Colonic mucosa (tissue), 4 donors: ENCODE results near the gene GPR37L1. TPM values are rescaled to one million over a fixed set of nuclear protein-coding genes. Genes with fewer than 3 reads are reported as not detected.
"Not testable (repeated sequence)": the region's sequence is repeated elsewhere in the genome, so short reads cannot be mapped to it uniquely, and the experiment has no call there.

Source experiments
- DNase-seq: peaks from one replicate; pipeline ENCODE4 v3.0.0-alpha.2; 2020
- H3K27ac ChIP-seq: fragments of 200-600 bp; one replicate; pipeline ENCODE4 v1.8.0; 2021
- H3K27me3 ChIP-seq: fragments of 200-600 bp; one replicate; pipeline ENCODE4 v1.8.0; 2021
- H3K36me3 ChIP-seq: fragments of 200-600 bp; one replicate; pipeline ENCODE4 v1.8.0; 2021
- H3K4me1 ChIP-seq: fragments of 200-600 bp; one replicate; pipeline ENCODE4 v1.8.0; 2021; ENCODE audit warnings: mild to moderate bottlenecking
- H3K4me3 ChIP-seq: fragments of 200-600 bp; one replicate; pipeline ENCODE4 v1.8.0; 2021
- H3K9ac ChIP-seq, 2 donors: one replicate each; pipeline ENCODE4 v1.7.0; 2013; ENCODE audit warnings: control low read depth in 2 of 2, low read depth in 2 of 2, low read length in 2 of 2
- H3K9me3 ChIP-seq: fragments of 200-600 bp; one replicate; pipeline ENCODE4 v1.8.0; 2021
- intact Hi-C: fragments of 100-400 bp; cut with DNase I; formaldehyde crosslinking; loops from one replicate; pipeline ENCODE4 v1.14.1; 2022
- total RNA-seq, 2 donors: library from RNA; stranded (reverse); fragmentation: NEBNext Ultra II Directional in 1 of 2; extraction: Animal tissue kit (Norgen Biotek cat#: 25700) in 1 of 2; gene quantifications; one replicate each; pipeline ENCODE4 v1.2.1, GENCODE V29; 2021
- TF ChIP-seq, protein P1 (sequence below): fragments of 200-600 bp; IDR thresholded peaks from one replicate; pipeline ENCODE4 v1.8.0; 2022; ENCODE audit warnings: antibody characterized with exemption, mild to moderate bottlenecking
- donor health status: healthy.
- donor health status: DM: no; HTN: no; CAD: no.
- donor health status: DM: no; HTN: no; CAD: no.

Gene GPR37L1
- total RNA-seq, 2 donors from 2014 or later: 1.6 to 3.1 TPM

DNA sequence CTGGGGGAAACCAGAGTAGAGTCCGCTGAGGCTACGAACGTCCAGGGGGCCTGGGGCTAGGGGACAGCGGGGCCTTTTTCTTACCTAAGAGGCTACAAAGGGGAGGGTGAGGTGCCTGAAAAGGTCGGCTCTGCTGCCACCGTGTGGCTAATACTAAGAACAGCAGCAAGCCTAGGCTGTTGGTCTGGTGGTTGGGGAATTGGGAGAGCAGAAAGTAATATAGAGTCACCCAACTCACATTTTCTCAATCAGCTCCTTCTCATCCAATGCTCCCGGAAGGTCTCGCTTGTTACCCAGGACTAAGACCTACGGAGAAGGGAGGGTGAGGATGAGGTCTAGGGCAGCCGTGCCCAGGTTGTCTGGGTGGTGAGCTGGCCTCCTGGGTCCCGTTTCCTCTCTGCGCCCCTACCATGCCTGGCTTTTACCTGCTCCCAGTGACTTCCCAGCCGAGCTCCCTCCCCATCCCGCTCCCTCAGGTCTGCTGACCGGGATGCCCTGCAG, 12.6 kb downstream of the GPR37L1 start:
- intact Hi-C loops: loop anchor here (5.0 kb wide), 1 partner anchor 238 kb away; no protein-coding TSS in a partner anchor
- Histone ChIP-seq H3K36me3 (peaks cover 8% of the 10 kb centered on the region), H3K4me1 (no peaks in the 10 kb centered on the region), H3K27me3 (no peaks in the 10 kb centered on the region), H3K9ac (no peak overlapping the region), H3K27ac (no peak overlapping the region), H3K4me3 (no peak overlapping the region), H3K9me3 (no peaks in the 10 kb centered on the region)
- TF ChIP-seq, protein P1, sequence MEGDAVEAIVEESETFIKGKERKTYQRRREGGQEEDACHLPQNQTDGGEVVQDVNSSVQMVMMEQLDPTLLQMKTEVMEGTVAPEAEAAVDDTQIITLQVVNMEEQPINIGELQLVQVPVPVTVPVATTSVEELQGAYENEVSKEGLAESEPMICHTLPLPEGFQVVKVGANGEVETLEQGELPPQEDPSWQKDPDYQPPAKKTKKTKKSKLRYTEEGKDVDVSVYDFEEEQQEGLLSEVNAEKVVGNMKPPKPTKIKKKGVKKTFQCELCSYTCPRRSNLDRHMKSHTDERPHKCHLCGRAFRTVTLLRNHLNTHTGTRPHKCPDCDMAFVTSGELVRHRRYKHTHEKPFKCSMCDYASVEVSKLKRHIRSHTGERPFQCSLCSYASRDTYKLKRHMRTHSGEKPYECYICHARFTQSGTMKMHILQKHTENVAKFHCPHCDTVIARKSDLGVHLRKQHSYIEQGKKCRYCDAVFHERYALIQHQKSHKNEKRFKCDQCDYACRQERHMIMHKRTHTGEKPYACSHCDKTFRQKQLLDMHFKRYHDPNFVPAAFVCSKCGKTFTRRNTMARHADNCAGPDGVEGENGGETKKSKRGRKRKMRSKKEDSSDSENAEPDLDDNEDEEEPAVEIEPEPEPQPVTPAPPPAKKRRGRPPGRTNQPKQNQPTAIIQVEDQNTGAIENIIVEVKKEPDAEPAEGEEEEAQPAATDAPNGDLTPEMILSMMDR: peak; percentile 86
- peak; percentile 61 for DNase-seq

DNA sequence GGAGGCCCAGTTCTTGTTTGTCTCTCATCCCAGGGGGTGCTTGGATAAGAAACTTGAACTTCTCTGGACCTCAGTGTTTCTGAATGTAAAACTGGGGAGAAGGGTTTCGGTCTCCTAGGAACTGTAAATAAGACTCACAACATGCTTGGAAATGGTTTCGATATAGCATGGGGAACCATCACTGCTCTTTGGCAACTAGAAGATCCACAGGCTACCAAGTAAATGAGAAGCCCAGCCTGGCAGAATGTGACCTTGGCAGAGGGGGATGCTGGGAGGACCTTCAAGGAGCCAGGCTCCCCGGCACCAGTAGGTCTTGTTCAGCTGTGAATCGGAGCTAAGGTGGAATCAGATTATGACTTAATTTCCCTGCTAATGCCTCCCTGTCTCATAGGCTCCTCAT, 18.1 kb downstream of the GPR37L1 start:
- DNase-seq: no peak
- Histone ChIP-seq H3K4me1 (no peaks in the 10 kb centered on the region), H3K9ac (no peak overlapping the region), H3K27me3 (no peaks in the 10 kb centered on the region), H3K9me3 (no peaks in the 10 kb centered on the region), H3K4me3 (no peak overlapping the region), H3K27ac (no peak overlapping the region), H3K36me3 (no peaks in the 10 kb centered on the region)
- TF ChIP-seq, protein P1: no peak
- intact Hi-C loops: loop anchor here (5.0 kb wide), 1 partner anchor 264 kb away; no protein-coding TSS in a partner anchor

DNA sequence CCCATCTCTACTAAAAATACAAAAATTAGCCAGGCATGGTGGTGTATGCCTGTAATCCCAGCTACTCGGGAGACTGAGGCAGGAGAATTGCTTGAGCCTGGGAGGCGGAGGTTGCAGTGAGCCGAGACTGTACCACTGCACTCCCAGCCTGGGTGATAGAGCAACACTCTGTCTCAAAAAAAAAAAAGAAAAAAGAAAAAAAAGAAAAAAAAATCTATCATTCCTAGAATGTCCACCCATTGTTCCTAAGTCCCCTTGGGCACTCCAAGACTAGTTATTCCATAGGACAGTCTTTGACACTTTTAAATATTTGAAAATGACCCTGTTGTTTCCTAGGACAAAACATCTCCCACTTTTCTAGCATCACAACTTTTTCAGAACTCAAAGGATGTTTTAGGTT, 18.8 kb downstream of the GPR37L1 start:
- H3K27me3 ChIP-seq, H3K9me3 ChIP-seq: not testable (repeated sequence)

DNA sequence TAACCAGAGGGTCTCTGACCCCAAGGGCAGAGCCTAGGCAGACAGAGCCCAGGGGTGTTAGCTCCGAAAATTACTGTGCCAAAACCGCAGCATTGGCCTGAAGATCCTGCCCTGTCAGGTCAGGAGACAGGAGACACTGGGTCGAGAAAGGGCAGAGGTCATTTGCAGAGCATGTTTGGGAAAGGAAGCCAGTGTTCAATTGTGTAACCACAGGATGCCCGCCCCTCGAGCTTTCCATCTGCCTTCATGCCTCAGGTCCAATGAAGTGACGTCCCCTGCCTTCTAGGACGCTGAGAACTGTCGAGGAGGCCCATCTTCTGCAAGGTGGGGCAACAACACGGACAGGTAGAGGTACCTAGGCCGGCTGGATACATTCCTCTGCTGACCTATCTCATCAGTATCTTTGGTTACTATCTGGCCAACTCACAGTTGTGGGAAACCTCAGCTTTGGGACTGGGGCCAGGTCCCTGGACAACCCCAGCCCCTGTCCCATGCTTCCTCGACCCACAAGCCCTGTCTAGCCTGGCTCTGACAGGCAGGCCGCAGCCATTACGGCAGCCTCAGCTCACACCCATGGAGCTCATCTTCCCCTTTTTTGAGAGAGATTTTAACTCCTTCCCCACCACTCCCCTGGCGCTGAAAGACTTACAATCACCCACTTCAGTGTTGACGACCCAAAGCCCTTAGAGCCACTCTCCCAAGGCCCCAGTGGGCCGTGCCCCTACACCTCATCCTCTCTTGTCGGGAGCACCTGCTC, 20.5 kb downstream of the GPR37L1 start:
- no peaks in the 10 kb centered on the region for H3K9me3 ChIP-seq
- no peaks in the 10 kb centered on the region for H3K27me3 ChIP-seq
- H3K4me1 ChIP-seq: no peaks in the 10 kb centered on the region
- peak overlapping the region; percentile 80 for H3K27ac ChIP-seq
- DNase-seq: peak; percentile 59
- intact Hi-C loops: loop anchor here (5.0 kb wide), 1 partner anchor 266 kb away; no protein-coding TSS in a partner anchor
- H3K4me3 ChIP-seq: peak overlapping the region; percentile 97
- no peaks in the 10 kb centered on the region for H3K36me3 ChIP-seq
- H3K9ac ChIP-seq: peak overlapping the region; percentile 88 to 95
- TF ChIP-seq, protein P1: no peak

More for the DNA sequence above, 18.8 kb downstream of the GPR37L1 start:
- intact Hi-C loops: loop anchor here (5.0 kb wide), 1 partner anchor 264 kb away; no protein-coding TSS in a partner anchor
- not testable (repeated sequence) for H3K27ac ChIP-seq, H3K4me1 ChIP-seq, H3K9ac ChIP-seq, H3K36me3 ChIP-seq, DNase-seq, H3K4me3 ChIP-seq

DNA sequence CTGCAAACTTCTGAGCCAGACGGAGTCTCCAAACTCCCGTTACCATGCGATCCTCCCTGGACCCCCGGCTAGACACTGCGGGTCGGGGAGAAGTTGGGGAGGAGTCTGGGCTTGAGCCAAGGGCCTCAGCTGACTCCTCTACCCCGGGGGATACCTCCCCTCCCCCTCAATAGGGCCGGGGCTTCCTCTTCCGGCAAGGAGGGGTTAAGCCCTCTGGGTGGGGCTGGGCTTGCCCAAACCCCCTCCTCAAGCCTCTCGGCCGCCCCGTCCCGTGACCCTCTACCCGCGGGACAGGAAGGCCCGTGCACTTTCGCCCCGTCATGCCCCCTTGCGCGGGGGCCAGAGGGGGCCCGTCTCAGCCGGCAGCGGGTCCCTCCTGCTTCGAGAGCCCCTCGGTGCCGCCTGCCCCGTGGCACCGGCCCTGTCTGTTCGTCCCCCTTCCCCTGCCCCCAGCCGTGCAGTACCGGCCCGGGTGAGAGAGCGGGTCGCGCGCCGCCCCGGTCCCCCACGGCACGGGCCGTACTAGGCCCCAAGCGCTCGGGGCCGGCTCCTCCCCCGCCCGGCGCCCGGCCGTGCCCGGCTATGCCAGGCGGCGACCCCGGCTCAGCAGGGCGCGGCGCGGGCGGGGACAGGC, 21.2 kb downstream of the GPR37L1 start:
- Histone ChIP-seq H3K27me3 (no peaks in the 10 kb centered on the region), H3K9ac (peak overlapping the region; percentile 88 to 95), H3K4me3 (peak overlapping the region; percentile 97), H3K4me1 (no peaks in the 10 kb centered on the region), H3K36me3 (no peaks in the 10 kb centered on the region), H3K9me3 (no peaks in the 10 kb centered on the region), H3K27ac (peak overlapping the region; percentile 80)
- TF ChIP-seq, protein P1: no peak
- peak; percentile 49 for DNase-seq
- intact Hi-C loops: loop anchor here (5.0 kb wide), 1 partner anchor 267 kb away; no protein-coding TSS in a partner anchor
